ENCODE results near the gene UBE2S.

GRCh38 chr19:55368106-55368505 lies 39.5 kb downstream of the UBE2S start:
- no peak for TF ChIP-seq CTCF (IDR thresholded peaks at IDR 0.05)
- TF ChIP-seq POLR2AphosphoS5 (IDR thresholded peaks at IDR 0.05; ENCODE audit: insufficient read depth in 1 of 2, low read depth in 1 of 2), result no peak
